Activated T-cell treated with anti-CD3 and anti-CD28 coated beads for 24 hours (primary cell): ENCODE data around the gene AFF2.

ENCODE experiments used
- DNase-seq: peaks from one replicate; pipeline ENCODE4 v3.0.0-alpha.2; 2020; ENCODE audit warnings: low read depth

AFF2 gene

DNA sequence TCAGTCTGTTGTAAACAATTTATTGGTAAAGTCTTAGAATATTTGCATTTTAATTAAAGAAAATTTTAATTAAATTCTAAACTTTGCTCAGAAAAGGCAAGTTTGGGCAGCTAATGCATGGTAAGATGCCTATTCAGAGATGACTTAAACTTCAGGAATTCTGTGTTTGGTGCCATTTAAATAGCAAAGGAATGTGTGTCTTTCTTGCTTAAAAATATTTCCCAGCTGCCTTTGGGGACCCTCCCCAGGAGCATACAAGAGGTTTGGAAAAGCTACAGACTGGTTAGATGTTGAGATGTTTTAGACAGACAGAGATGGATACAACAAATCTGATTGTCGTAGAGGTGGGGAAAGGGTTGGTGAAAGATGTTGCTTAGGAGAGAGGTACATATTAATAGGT lies 36.5 kb downstream of the AFF2 start:
- DNase-seq: no peak

DNA sequence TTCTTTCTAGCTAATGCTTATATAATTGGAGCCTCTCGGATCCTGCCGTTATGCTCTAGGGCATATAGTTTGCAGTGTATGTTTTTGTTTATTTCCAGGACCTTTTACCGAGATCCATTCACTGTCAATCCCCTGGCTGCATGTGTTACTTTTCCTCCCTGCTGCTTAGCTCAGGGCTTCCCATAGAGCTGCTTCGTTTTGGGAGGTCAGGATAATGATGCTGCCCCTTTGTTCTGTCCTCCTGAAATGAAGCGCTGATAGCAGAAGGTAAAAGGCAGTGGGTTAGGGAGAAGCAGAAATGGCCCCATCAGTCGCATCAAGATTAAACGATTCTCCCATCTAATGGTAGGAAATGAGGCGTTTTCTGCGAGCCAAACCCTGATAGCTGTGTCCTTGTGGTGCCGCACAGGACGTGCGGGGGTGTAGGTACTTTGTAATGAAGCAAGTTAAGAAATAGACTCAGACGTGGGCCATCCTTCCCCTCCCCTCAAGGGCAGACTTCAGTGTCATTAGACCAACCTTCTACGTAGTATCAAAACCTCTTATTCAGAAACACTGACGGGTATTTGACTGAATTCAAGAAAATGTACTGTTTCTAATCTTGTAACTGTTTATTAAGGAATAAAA lies 37.3 kb downstream of the AFF2 start:
- no peak for DNase-seq

DNA sequence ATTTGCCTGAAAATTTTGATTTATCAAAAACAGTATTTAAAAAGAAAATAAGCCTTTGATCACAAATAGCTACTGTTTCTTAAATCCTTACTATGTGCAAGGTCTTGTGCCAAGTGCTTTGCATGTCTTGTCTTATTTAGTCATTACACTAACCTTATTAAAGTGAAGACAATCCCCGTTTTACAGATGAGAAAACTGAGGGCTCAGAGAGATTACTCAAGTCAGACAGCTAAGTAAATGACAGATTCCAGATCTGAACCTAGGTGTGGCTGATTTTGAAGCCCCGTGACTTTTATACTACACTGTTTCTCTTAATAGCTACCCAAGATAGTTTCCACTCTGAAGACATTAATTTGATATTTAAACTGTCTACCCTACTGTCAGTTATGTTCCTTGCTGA lies 38.2 kb downstream of the AFF2 start:
- DNase-seq: no peak

DNA sequence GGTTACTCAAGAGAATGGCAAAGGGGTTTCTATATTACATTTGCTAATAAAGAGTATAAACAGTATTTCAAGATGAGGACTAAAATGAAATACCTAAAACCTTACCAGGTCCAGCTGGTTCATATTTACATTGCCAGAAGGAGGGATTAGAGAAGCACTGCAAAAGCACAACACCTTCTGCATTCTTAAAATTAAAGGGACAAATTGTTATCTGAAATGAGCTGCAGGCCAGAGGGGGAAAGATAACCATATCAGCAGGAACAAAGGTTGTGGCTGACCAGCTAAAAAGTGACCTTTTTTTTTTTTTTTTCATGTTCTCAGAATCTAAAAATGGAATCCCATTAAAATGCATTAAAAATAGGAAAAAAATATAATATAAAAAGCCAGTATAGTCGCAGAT lies 39.7 kb downstream of the AFF2 start:
- DNase-seq: no peak

DNA sequence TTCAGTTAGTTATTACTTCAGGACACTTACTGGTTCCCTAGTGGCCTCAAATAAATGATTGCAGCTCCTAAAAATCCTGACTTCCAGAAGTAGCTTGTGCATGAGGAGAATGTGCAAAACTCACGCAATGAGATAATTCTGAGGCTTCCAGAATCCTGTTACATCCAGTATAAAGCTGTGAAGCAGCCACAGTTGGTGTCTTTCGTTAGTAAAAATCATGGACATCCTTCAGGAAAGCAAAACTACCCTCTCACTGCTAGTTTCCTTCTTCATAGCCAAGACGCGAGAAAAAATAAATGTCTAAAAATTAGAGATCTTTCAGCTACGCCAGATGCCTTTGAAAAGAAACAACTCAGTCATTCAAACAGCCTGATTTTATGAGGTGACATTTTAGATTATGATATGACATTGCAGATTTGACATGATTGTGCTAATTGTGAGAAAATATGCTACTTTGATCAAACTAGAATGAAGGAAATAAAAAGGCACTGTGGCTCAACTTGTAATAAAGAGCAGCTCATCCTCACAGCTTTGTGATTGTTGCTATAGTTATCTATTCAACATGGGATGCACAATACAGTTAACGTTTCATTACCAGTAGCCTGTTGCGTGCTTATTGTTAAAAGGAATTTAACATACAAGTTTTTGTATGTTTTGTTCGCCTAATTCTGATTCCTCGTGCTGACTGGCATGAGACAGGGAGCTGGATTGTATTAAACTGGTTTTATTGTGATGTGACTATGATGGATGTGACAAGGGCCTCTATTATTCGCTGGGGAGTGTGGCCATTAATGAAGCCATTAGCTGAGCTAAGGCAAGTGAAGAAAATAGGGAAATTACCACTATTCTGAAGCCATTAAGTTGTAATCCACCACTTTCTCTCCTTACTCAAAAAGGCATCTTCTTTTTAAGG lies 40.5 kb downstream of the AFF2 start:
- no peak for DNase-seq

DNA sequence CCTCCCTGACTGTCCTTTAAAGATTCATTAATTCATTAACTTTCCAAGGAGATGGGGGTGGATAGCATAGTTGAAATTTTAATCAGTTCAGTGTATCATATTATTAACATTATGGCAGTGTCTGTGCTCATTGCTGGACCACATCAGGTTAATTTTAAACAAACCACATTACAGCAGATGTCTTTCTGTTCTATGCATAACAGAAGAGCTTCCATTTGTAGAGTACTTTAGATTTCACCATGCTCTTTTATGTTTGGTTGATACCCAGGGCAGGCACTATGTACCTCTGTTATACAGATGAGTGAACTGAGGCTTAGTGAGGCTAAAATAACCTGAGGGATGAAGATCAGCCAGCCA lies 41.1 kb downstream of the AFF2 start:
- DNase-seq: no peak

DNA sequence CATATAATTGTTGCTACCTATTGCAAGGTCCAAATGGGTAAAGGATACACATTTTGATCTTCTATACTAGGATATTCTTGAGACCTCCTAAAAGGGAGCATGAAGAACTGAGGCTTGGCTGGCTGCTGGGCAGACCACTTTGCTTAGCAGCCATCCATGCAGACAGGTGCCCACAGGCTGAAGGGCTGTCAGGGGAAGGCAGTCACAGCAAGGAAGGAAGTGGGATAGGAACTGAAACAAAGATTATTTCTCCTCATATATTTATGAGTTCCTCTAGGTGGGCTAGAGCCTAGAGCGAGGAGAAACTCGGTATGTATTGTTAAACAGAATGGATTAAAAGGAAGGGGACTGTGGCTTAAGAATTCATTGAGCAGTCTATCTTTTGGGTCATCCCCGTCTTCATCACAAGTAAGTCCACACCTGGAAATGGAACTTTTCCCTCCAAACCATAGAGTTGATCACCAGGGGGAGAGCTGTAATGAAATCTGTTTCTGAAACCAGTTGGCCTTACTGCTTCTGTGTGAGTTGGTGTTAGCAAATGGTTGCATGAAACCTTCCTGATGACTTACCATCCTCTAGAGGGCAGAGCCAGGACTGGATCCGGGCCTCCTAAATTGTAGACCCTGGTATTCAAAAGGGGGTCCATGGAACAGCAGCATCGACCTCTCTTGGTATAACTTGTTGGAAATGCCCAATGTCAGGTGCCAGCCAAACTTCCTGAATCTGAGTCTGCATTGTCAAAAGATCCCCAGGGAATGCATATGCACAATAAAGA lies 42.3 kb downstream of the AFF2 start:
- DNase-seq: no peak

DNA sequence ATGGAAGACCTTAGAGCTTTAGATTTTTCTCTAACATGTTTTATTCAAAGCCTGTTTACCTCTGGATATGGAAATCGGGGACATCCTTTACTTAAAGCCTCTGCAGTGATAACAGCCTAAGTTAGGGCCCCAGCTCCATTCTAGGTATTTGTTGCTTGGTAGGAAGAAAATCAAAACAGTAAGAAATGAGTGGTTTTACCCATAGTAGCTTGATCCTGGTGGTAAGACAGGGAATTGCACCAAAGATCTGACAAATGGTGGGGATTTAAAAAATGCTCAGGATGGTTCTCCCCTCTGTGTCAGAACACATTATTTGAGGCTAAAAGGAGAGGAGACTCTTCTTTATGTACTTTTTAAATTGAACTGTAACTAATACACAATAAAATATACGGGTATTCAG lies 52.4 kb downstream of the AFF2 start:
- DNase-seq: no peak

DNA sequence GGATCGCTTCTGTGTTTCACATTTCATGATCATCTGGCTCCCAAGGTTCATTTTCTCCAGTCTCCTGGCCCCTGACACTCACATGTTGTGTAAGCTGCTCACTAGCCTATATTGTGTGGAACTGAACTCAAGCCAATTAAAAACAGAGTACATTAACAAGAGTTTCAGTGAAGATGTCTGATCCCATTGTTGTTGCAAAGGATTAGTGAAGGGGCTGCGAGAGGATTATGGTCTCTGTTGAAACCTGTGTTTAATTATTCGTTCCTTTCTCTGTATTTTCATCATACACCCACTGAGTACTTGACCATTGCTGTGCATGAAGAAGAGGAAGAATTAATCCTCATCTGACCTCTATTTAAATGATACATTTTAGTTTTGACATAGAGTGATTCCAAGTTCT lies 54.7 kb downstream of the AFF2 start:
- DNase-seq: no peak

DNA sequence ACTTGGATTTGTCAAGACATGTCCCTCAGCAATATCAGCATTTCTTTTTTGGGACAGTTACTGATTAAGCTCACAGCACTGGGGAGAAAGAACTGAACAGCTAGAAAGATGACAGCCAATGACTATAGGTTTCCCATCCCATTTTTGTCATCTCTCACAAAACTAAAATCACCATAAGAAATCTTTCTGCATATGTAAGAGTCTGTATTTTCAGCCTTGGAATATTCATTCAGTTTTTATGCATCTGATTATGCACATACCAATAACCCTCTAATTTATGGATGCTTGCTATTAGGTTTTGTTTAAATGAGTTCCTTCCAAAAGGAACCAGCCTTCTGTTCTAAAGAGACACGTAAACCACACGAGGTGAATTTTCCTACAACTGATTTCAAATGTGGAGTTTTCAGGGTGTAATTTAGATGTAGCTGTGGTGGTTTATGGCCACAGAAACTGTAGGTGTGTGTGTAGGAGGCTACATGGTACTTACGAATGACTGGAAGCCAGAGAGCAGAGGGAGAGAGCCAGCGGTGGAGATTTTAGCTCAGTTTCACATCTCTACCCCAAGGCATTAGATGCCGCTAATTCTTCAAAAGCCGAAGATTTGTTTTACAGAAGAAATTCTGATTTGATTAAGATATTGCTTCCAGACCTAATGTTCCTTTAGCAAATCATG lies 55.3 kb downstream of the AFF2 start:
- no peak for DNase-seq

DNA sequence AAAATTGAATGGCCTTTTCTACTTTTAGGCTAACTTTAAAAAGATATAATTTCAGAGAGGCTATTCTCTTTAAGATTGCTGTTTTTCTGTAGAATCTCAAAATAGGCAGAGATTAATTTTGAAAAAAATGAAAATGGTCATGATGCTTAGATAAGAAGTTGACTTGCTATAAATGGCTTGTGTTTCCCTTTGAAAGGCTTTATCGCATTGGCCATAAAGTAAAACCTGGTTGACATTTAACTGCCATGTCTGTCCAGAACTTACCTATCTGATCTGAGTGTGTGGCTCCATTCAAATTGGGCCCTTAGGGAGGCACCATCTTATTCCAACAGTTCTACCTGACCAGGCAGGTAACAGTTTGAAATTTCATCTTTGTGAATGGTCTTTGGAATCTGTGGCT lies 56.1 kb downstream of the AFF2 start:
- DNase-seq: no peak

DNA sequence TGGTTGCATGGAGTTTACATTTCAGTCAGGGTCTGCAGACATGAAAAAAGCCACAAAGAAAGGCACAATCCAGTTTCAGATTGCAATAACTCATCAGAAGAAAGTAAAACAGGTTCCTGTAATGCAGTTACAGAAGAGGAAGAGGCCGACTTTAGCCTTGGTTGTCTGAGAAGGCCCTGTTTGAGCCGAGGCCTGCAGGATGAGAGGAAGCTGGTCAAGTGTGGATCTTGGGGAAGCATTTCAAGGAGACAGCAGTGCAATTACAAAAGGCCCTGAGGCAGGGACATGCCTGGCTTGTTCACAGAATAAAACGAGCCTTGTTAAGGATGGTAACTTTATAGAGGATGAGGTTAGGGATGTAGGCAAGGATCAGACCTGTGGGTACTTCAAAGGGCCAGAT lies 62.4 kb downstream of the AFF2 start:
- no peak for DNase-seq

DNA sequence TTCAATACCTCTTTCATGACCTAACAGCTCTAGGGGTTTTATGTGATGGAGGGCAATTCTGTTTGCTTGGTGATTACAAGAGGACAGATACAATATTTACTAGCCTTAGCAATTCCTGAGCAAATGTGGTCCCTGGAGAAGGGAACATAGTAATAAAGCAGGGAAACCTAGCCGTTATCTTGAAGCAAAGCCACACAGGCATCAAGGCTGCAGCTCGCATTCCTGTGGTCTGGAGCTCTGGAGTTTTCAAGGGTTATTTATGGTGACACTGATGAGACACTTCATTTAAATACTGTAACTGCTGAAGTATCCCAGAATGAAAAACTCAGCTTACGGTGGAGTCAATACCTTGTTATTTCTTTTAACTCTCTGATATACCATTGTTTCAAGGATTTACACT lies 66.8 kb downstream of the AFF2 start:
- DNase-seq: no peak

DNA sequence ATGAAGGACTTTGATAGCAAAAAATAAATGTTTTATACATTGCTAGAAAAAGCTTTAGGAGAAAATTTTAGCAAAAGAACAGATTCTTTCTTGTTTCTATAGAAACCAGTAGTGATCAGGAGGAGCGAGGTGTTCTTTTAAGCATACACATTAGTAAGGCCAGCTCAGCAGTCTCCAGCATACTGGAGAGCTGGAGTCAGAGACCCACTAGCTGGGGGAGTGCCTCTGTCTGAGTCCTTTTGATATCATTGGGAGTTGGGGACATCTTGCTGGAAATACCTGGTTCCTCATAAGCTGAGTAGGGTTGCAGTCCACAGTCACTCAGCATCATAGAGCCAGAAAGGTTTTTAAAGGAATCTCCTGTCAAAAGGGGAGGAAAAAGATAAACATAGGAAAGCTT lies 67.4 kb downstream of the AFF2 start:
- DNase-seq: no peak

DNA sequence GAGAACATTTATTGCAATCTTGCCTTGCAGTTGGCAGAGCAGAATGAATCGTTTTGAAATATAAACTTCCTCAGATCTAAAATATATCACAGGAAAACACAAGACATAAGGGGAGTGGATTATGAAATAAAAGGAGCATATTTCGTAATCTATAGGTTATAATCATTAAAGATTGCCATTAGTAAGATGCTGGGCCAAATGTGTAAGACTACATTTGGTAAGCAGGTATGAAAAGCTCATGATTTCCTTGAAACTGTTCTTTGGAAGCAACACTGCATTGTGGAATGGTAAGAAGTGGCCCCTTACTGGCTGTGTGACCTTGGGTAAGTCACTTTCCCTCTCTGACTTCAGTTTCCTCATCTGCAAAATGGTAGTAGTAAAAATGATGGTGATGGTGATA lies 68.3 kb downstream of the AFF2 start:
- no peak for DNase-seq

DNA sequence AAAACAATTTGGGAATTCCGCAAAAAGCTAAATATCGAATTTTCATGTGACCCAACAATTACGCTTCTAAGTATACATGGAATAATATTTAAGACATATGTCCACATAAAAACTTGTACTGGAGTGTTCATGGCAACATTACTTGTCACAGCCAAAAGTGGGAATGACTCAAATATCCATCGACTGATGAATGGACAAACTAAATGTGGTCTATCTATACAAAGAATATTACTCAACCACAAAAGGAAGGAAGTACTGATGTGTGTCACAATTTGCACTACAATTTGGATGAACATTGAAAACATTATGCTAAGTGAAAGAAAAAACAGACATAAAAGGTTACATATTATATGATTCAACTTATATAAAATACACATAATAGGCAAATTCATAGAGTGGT lies 71.9 kb downstream of the AFF2 start:
- DNase-seq: no peak

DNA sequence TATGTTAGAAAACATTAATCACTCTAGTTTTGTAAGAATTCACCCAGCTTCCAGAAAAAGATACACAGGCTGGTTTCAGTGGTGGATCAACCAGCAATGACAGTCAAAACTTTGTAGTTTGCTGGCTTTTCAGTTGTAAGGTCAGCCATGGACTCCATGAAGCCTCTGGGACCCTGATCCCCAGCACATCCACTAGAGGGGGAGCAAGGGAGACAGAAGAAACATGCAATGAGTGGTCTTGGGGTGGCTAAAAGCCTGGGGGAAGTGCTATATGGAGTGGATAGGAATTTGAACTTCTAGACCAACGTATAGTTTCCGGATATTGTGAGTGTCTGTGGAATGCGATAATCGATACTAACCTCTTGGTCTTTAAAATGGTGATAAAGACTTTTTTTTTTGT lies 72.7 kb downstream of the AFF2 start:
- DNase-seq: no peak

DNA sequence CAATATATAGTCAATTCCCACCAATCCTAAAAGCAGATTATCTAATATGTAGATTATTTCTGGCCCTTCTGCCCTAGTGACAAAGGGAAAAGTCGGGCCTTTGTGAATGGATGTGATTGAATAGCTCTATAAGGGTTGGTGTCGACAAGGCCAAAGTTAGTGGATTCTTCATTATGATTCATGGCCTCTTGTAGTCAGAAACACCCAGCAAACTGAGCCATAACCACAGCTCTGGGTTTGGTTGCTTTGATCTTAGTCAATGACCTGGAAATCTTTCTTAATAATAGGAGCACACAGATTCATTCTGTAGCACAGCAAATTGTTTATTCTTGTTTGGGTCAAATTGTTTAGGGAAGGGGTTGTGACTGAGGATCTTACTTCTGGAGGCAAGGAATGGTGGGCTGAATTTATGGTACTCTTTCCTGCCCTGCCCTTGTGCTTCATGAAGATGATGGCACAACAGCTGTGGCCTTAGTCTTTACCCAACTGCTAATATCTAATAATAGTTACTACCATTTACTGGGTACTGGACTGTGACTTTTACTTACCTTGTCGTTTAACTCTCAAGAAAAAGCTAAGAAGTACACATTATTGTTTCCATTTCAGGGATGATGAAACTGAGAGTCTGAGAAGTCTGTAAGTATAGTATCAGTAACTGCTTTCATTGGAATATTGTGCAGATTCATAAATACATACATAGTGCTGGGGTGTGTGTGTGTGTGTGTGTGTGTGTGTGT lies 74.0 kb downstream of the AFF2 start:
- DNase-seq: no peak

DNA sequence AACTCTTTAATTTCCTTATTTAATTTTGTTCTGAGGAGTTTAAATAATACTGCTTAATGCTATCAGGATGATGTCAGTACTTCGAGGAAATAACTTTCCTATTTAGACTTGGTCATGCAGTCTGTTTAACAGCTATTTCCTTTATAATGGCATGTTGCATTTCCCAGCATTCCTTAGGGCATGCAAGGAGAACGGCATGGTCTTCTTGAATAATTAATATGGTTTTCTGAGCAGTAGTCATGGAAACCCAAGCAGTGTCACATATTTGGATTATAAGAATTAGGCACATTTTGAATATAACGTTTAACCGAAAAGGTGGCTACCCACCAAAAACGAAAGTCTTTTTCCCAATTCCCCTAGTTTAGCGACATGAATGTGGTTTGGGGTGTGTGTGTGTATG lies 76.0 kb downstream of the AFF2 start:
- no peak for DNase-seq

DNA sequence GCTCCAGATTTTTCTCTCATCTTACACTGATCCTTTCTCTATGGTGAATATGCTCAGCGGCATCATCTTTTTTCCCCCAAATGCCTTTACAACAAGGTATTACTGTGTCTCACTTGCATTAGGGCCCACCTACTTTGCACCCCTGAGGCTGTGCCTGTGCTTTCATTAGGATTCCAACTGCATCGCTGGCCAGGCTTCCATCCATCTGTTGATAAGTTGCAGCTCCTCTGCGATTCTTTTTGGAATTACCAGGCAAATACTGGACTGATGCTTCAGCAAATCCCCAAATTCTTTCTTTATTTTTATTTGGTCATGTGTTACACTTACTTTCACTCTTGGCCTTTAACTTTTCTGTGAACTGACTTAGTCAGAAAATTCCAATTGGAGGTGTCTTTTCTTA lies 77.3 kb downstream of the AFF2 start:
- no peak for DNase-seq

DNA sequence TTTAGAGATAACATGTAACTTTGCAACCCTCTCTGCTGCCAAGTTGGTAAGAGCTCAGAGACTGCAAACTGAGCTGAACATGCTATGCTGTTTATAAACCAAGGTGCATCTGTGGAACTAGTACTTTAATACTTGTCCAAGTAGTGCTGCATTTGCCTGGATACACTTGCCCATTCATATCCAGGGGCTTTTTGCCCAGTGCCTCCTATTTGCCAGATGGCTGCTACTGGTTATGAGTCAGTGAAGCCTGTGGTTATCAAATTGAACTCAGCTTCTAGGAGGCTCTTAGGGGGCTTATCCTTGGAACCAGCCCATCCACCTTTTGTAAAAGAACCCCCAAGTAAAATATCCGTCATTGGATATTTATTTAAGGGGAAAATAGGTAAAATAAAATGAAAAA lies 79.6 kb downstream of the AFF2 start:
- DNase-seq: no peak

DNA sequence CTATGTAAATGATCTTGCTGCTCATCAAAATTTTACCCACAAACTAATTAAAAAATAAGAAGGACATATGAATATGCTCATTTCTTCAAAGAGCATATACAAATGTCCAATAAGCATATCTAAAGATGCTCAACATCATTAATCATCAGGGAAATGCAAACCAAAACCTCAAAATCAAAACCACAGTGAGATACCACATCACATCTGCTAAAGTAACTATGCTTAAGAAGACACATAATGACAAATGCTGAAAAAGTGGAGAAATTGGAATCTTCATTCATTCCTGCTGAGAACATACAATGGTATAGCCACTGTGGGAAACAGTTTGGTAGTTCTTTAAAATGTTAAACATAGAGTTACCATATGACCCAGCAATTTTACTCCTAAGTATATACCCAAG lies 81.9 kb downstream of the AFF2 start:
- no peak for DNase-seq
